ACC112 (cell line): Measurements from ENCODE around the gene CDKN2AIP.

Experiments
- H2AFZ ChIP-seq: fragments of 200-600 bp; sonication (generic); one replicate; pipeline ENCODE4 v1.6.0; 2017; ENCODE audit warnings: antibody characterized with exemption, low read length; ENCODE audit not compliant: unreplicated experiment
- H3K27ac ChIP-seq: fragments of 200-600 bp; sonication (generic); 2 replicates; pipeline ENCODE4 v1.5.1; 2014; ENCODE audit warnings: low read depth, mild to moderate bottlenecking, antibody characterized with exemption, low read length, moderate library complexity
- H3K27me3 ChIP-seq: fragments of 200-600 bp; sonication (generic); 2 replicates; pipeline ENCODE4 v1.6.1; 2014; ENCODE audit warnings: mild to moderate bottlenecking, antibody characterized with exemption, low read length, moderate library complexity, mixed read lengths; ENCODE audit not compliant: insufficient read depth
- H3K36me3 ChIP-seq: fragments of 200-600 bp; sonication (generic); 2 replicates; pipeline ENCODE4 v1.6.1; 2016; ENCODE audit warnings: mild to moderate bottlenecking, antibody characterized with exemption, low read length, moderate library complexity, mixed read lengths; ENCODE audit not compliant: insufficient read depth
- H3K4me1 ChIP-seq: fragments of 200-600 bp; sonication (generic); one replicate; pipeline ENCODE4 v1.6.1; 2016; ENCODE audit warnings: low read length, mixed read lengths; ENCODE audit not compliant: insufficient read depth, unreplicated experiment, control insufficient read depth
- H3K4me3 ChIP-seq: fragments of 200-600 bp; sonication (generic); 2 replicates; pipeline ENCODE4 v1.5.1; 2014; ENCODE audit warnings: mild to moderate bottlenecking, low read depth, low read length
- H3K79me2 ChIP-seq: fragments of 200-600 bp; sonication (generic); one replicate; pipeline ENCODE4 v1.6.0; 2016; ENCODE audit warnings: low read length; ENCODE audit not compliant: control insufficient read depth, unreplicated experiment, insufficient read depth

Gene CDKN2AIP, protein sequence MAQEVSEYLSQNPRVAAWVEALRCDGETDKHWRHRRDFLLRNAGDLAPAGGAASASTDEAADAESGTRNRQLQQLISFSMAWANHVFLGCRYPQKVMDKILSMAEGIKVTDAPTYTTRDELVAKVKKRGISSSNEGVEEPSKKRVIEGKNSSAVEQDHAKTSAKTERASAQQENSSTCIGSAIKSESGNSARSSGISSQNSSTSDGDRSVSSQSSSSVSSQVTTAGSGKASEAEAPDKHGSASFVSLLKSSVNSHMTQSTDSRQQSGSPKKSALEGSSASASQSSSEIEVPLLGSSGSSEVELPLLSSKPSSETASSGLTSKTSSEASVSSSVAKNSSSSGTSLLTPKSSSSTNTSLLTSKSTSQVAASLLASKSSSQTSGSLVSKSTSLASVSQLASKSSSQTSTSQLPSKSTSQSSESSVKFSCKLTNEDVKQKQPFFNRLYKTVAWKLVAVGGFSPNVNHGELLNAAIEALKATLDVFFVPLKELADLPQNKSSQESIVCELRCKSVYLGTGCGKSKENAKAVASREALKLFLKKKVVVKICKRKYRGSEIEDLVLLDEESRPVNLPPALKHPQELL

DNA sequence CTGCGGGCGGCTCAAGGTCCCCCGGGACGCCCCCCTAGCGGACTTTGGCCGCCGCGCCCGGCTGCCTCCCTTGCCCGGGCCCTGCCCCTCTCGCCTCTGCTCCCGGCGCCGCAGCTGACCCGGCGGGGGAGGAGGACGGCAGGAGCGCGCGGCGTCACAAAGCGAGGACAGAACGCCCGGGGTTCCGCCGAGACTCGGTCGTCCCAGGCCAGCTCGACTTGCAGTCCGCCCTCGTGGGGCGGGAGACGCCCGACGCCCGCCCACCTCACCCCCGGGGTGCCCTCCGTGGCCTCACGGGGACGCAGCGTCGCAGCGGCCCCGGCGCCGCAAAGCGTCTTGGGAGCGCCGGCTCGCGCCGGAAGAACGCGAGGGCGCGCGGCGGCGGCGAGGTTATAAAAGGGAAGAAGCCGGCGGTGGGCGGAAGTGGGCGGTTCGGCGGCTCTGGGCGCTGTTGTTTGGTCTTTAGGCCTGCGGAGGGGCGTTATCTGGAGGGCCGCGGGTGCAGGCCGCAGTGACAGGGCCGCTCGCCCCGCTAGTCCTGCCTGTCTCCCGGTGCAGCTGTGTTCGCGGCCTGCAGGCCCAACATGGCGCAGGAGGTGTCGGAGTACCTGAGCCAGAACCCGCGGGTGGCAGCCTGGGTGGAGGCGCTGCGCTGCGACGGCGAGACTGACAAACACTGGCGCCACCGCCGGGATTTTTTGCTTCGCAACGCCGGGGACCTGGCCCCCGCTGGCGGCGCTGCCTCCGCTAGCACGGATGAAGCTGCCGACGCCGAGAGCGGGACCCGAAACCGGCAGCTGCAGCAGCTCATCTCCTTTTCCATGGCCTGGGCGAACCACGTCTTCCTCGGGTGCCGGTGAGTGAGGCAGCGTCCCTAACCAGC is at the start of gene CDKN2AIP:
CDKN2AIP (plus strand) TSS at position 423 of the 883 bp plus-strand sequence; CDS start at position 585, 162 bp downstream.
- no peaks in the 10 kb centered on the region for H3K27me3 ChIP-seq
- peaks cover 29% of the 10 kb centered on the region for H3K4me1 ChIP-seq
- peaks cover 38% of the 10 kb centered on the region for H3K79me2 ChIP-seq
- peak within 1 kb of the TSS; percentile 95 for H3K27ac ChIP-seq
- peak within 1 kb of the TSS; percentile 90 for H3K4me3 ChIP-seq
- H3K36me3 ChIP-seq: peaks cover 25% of the 10 kb centered on the region
- H2AFZ ChIP-seq: peak within 1 kb of the TSS; percentile 96

DNA sequence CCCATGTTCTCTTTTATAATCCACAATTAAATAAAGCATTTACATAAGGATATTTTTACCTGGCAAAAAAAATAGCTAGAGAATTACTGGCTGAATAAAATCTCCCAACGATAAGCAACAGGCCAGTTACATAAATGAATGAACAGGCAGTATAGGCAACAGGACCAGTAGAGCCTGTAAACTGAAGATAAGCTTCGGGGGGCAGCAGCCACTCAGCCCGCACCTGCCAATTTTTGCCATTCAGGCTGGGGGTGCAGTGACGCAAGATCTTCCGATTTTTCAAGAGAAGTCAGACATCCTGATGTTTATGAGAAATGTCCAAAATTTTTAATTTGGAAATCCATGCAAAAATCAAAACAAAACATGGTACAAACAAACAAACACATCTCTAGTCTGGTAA is 49.0 kb upstream of the CDKN2AIP start:
- no peaks in the 10 kb centered on the region for H3K36me3 ChIP-seq
- peaks cover 9% of the 10 kb centered on the region for H3K4me1 ChIP-seq
- H3K27me3 ChIP-seq: peaks cover 3% of the 10 kb centered on the region; the same call in 1 of the 2 replicates
- H3K4me3 ChIP-seq: no peak overlapping the region
- no peak overlapping the region for H2AFZ ChIP-seq
- no peaks in the 10 kb centered on the region for H3K79me2 ChIP-seq
- H3K27ac ChIP-seq: no peak overlapping the region

DNA sequence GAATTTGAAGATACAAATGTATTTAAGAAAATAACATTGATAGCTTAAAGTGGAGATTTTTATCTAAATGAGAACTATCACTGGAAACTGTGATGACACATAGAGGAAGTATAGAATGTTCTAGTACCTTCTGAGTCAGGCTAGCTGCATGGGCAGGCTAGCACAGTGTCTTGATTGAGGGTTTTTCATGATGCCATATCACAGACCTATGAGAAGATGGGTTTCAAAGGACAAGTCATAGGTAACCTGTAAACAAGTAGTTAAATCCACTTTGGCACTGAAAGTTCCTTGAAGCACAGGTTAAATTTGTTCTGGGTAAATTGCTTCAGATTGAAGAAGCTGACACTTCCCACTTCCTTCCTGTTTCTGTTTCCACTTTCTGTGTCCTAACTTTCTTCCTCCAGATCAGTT is 48.2 kb upstream of the CDKN2AIP start:
- no peaks in the 10 kb centered on the region for H3K79me2 ChIP-seq
- H3K4me3 ChIP-seq: no peak overlapping the region
- H3K27ac ChIP-seq: no peak overlapping the region
- H3K36me3 ChIP-seq: no peaks in the 10 kb centered on the region
- H2AFZ ChIP-seq: no peak overlapping the region
- peaks cover 9% of the 10 kb centered on the region for H3K4me1 ChIP-seq
- no peaks in the 10 kb centered on the region for H3K27me3 ChIP-seq

DNA sequence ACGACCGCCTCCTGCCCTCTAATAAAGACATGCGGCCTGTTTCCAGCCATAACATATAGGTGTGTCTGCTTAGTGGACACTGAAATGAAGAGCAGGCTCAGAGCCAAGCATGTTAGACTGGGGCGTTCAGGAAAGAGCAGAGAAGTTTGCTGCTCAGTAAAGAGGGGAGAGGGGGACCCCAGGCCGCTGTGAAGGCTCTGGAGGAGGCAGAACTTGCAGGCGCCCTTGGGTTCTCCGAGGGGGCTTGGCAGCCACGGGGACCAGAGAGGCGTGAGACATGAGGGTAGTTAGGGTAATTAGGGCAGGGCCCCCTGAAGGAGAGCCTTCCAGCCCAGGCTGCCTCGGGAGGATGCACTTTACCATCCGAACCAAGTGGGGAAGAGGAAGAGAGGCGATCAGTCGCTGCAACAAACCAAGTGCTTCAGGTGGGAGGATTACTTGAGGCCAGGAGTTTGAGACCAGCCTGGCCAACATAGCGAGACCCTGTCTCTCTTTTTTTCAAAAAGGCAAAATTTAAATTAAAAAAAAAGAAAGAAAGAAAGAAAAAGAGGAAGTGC is 46.6 kb upstream of the CDKN2AIP start:
- no peaks in the 10 kb centered on the region for H3K27me3 ChIP-seq
- peaks cover 11% of the 10 kb centered on the region for H3K4me1 ChIP-seq
- no peaks in the 10 kb centered on the region for H3K79me2 ChIP-seq
- no peaks in the 10 kb centered on the region for H3K36me3 ChIP-seq
- peak overlapping the region; percentile 98 for H2AFZ ChIP-seq
- no peak overlapping the region for H3K27ac ChIP-seq
- peak overlapping the region; percentile 82 for H3K4me3 ChIP-seq

DNA sequence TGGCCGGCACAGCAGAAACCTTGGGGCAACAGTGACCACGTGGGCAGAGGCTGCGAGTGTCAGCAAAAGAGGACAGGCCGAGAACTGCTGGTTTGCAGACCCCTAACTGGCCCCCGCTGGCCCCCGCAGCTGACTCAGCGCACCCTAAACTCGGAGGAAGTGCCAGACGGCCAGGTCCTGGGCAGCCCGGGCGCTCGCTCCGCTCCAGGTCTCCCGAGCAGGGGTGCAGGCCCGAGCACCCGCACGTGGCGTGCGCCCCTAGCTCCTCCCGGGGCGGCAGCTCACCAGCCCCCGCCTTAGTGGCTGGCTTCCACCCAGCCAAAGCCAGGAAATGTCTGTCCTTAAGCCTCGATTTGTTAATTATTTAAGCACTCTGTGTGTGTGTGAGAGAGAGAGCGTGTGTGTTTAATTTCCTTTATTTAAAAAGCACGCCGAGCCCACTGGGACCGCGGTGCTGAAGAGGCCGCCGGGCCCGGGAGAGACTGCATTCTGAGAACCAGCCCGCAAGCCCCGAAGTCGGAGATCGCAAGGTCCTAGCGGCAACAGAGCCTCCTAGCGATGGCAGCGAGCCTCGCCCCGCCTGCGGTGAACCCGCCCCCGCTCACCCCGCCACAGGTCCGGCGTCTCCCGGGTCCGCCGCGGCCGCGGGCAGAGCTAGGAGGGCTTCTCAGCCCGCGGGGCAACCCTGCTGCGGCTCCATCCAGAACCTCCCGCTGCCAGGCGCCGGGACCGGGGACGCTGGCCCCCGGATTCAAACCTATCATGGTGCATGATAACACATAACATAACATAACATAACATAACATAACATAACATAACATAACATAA is 45.9 kb upstream of the CDKN2AIP start:
- Histone ChIP-seq H2AFZ (peak overlapping the region; percentile 98), H3K27me3 (no peaks in the 10 kb centered on the region), H3K4me3 (peak overlapping the region; percentile 82), H3K4me1 (peaks cover 14% of the 10 kb centered on the region), H3K27ac (no peak overlapping the region), H3K36me3 (no peaks in the 10 kb centered on the region), H3K79me2 (no peaks in the 10 kb centered on the region)

DNA sequence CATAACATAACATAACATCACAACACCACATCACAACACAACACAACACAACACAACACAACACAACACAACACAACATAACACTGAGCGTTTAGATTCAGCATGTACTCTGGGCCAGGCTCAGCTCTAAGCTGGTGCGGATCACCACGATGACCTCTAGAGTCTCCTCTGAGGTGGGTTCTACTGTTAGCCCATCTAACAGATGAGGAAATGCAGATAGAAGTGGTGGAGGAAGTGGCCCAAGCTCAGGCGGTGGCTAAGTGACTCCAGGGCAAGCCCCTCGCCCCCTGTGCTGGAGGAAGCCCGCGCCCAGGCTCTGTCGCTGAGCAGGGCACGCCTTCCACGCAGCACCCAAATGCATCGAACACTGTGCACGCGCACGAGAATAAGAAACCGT is 45.3 kb upstream of the CDKN2AIP start:
- H3K27ac ChIP-seq: no peak overlapping the region
- H3K4me1 ChIP-seq: peaks cover 14% of the 10 kb centered on the region
- peak overlapping the region; percentile 82 for H3K4me3 ChIP-seq
- no peaks in the 10 kb centered on the region for H3K79me2 ChIP-seq
- no peaks in the 10 kb centered on the region for H3K27me3 ChIP-seq
- H3K36me3 ChIP-seq: no peaks in the 10 kb centered on the region
- H2AFZ ChIP-seq: no peak overlapping the region

DNA sequence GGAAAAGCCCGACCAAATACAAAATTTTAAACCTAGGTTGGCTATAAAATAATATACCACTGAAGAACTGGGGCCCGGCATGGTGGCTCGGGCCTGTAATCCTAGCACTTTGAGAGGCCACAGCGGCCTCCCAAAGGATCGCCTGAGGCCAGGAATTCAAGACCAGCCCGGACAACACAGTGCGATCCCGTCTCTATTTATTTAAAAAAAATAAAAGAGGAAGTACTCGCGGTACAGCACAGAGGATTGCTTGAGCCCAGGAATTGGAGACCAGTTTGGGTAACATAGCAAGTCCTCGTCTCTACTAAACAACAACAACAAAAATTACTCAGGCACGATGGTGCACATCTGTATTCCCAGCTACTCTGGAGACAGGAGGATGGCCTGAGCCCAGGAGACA is 44.8 kb upstream of the CDKN2AIP start:
- H3K27ac ChIP-seq: no peak overlapping the region
- no peaks in the 10 kb centered on the region for H3K36me3 ChIP-seq
- H3K27me3 ChIP-seq: no peaks in the 10 kb centered on the region
- H3K79me2 ChIP-seq: no peaks in the 10 kb centered on the region
- peaks cover 14% of the 10 kb centered on the region for H3K4me1 ChIP-seq
- H2AFZ ChIP-seq: no peak overlapping the region
- no peak overlapping the region for H3K4me3 ChIP-seq

DNA sequence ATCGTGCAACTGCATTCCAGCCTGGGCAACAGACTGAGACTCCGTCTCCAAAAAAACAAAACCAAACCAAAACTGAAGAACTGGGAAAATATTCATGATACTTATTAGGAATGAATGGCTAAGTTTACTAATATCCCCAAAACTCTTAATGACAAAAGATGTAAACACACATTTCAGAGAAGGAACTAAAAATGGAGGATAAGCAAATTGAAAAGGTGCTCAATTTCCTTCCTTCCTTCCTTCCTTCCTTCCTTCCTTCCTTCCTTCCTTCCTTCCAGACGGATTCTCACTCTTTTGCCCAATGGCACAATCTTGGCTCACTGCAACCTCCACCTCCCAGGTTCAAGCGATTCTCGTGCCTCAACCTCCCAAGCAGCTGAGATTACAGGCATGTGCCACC is 44.4 kb upstream of the CDKN2AIP start:
- Histone ChIP-seq H2AFZ (no peak overlapping the region), H3K4me1 (peaks cover 14% of the 10 kb centered on the region), H3K27ac (no peak overlapping the region), H3K36me3 (no peaks in the 10 kb centered on the region), H3K79me2 (no peaks in the 10 kb centered on the region), H3K27me3 (no peaks in the 10 kb centered on the region), H3K4me3 (no peak overlapping the region)

DNA sequence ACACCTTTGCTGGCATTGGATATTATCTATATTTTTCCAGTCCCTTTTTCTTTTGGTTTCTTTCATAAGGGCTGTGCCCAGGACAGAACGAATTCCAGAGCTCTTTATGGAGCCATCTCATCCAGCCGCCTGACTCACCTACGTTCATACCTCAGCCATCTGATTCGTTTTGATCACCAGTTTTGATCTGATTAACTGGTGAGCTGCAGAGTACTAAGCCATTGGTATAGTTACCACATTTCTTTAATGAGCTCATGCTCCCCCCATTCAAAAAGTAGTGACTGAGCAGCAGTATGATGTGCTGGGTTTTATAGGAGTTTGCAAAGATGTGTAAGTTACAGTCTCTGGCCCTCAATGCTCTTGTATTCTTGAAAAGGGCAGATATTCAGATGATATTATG is 43.0 kb upstream of the CDKN2AIP start:
- H3K36me3 ChIP-seq: no peaks in the 10 kb centered on the region
- no peaks in the 10 kb centered on the region for H3K79me2 ChIP-seq
- no peaks in the 10 kb centered on the region for H3K27me3 ChIP-seq
- H3K27ac ChIP-seq: no peak overlapping the region
- H3K4me3 ChIP-seq: no peak overlapping the region
- H3K4me1 ChIP-seq: peaks cover 9% of the 10 kb centered on the region
- H2AFZ ChIP-seq: no peak overlapping the region

DNA sequence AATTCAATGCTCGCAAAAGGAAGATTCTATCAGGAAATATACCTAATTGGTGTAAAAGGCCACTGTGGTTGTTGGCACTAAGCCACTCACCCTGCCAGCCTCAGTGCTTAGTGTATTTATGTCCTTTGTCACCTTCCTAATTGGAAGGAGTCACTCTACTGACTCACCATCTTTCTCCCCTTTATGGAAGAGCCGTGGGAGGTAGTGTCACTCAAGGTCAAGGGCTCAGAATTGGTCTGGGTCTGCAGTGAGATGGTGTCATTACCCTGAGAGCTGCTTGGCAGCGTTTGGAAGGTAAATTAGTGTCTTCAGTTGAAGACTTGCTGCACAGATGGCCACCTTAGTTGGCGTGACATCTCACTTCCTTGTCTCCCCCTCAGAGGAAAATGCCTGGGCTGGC is 41.7 kb upstream of the CDKN2AIP start:
- H3K36me3 ChIP-seq: no peaks in the 10 kb centered on the region
- H3K79me2 ChIP-seq: no peaks in the 10 kb centered on the region
- no peak overlapping the region for H3K4me3 ChIP-seq
- H2AFZ ChIP-seq: no peak overlapping the region
- no peaks in the 10 kb centered on the region for H3K27me3 ChIP-seq
- H3K27ac ChIP-seq: no peak overlapping the region
- peaks cover 5% of the 10 kb centered on the region for H3K4me1 ChIP-seq
